ENCODE results near the gene ATP5MC2. TPM values are rescaled to one million over a fixed set of nuclear protein-coding genes. Genes with fewer than 3 reads are reported as not detected.
"Not testable (repeated sequence)": the region's sequence is repeated elsewhere in the genome, so short reads cannot be mapped to it uniquely, and the experiment has no call there.

ATP5MC2 gene
- total and polyA plus RNA-seq, 10 donors = 231 to 526 (median 304) TPM

- Histone ChIP-seq H3K4me3 (no peak overlapping the region), H3K36me3 (no peaks in the 10 kb centered on the region), H3K27me3 (replicated peaks in 1 of 7) (no peaks in the 10 kb centered on the region), H3K9me3 (no peaks in the 10 kb centered on the region), H3K4me1 (no peaks in the 10 kb centered on the region), H3K27ac (no peak overlapping the region)
- TF ChIP-seq POLR2AphosphoS5 (IDR thresholded peaks at IDR 0.05) (no peak), POLR2A (IDR thresholded peaks at IDR 0.05) (no peak), CTCF (IDR thresholded peaks at IDR 0.05 in 8 of 11, conservative IDR thresholded peaks at IDR 0.05 in 3 of 11) (no peak)
- DNase-seq = no peak
- intact Hi-C loops (cut with DNase I; ENCODE audit: low total_unique reads) = no loop called here
- WGBS, 5 donors = 57 to 77% (median 73%) methylated on average over 5 of the region's 5 CpGs
These were observed 32.5 kb downstream of the ATP5MC2 start for GRCh38 chr12:53643232-53643979.

GRCh38 chr12:53638057-53638456 is 37.8 kb downstream of the ATP5MC2 start:
- no peaks in the 10 kb centered on the region for H3K9me3 ChIP-seq
- no peak for DNase-seq
- no peak overlapping the region for H3K4me3 ChIP-seq
- WGBS, 5 donors = 88 to 96% (median 92%) methylated on average over 2 of the region's 2 CpGs
- intact Hi-C loops (cut with DNase I; ENCODE audit: low total_unique reads) = no loop called here
- no peak overlapping the region for H3K27ac ChIP-seq
- no peaks in the 10 kb centered on the region for H3K36me3 ChIP-seq
- H3K27me3 ChIP-seq (replicated peaks in 1 of 7) = no peaks in the 10 kb centered on the region
- H3K4me1 ChIP-seq = no peaks in the 10 kb centered on the region
- no peak for TF ChIP-seq POLR2A (IDR thresholded peaks at IDR 0.05)
- TF ChIP-seq CTCF (IDR thresholded peaks at IDR 0.05 in 8 of 11, conservative IDR thresholded peaks at IDR 0.05 in 3 of 11) = no peak
- TF ChIP-seq POLR2AphosphoS5 (IDR thresholded peaks at IDR 0.05) = no peak

- Histone ChIP-seq H3K27ac (no peak overlapping the region), H3K27me3 (replicated peaks in 1 of 7) (no peaks in the 10 kb centered on the region), H3K4me1 (no peaks in the 10 kb centered on the region), H3K9me3 (no peaks in the 10 kb centered on the region), H3K36me3 (no peaks in the 10 kb centered on the region), H3K4me3 (no peak overlapping the region)
- no peak for DNase-seq
- WGBS, 5 donors = 39 to 59% (median 40%) methylated on average over 2 of the region's 2 CpGs
- intact Hi-C loops (cut with DNase I; ENCODE audit: low total_unique reads) = no loop called here
- TF ChIP-seq CTCF (IDR thresholded peaks at IDR 0.05 in 8 of 11, conservative IDR thresholded peaks at IDR 0.05 in 3 of 11) (no peak), POLR2AphosphoS5 (IDR thresholded peaks at IDR 0.05) (no peak), POLR2A (IDR thresholded peaks at IDR 0.05) (no peak)
These were observed 39.2 kb downstream of the ATP5MC2 start for GRCh38 chr12:53636641-53637040.

GRCh38 chr12:53635708-53636107 is 40.2 kb downstream of the ATP5MC2 start:
- H3K9me3 ChIP-seq; intact Hi-C loops (cut with DNase I; ENCODE audit: low total_unique reads); H3K36me3 ChIP-seq; H3K4me1 ChIP-seq; H3K4me3 ChIP-seq; DNase-seq; H3K27me3 ChIP-seq (replicated peaks in 1 of 7); H3K27ac ChIP-seq: not testable (repeated sequence)
